ENCODE data around the gene LDAF1.
A peak's percentile ranks its signal among the peaks of the same experiment; 100 is the strongest.
"Not testable (repeated sequence)": the region's sequence is repeated elsewhere in the genome, so short reads cannot be mapped to it uniquely, and the experiment has no call there.

Gene LDAF1

GRCh38 chr16:21158208-21159110 lies at the start of gene LDAF1:
Gene LDAF1 (plus strand): TSS chr16:21158674. CDS start chr16:21161183, 2,509 bp downstream.
- DNase-seq (ENCODE audit: low read depth): peak; percentile 56

GRCh38 chr16:21115551-21115950 lies 42.9 kb upstream of the LDAF1 start:
- DNase-seq (ENCODE audit: low read depth): not testable (repeated sequence)

- no peak for DNase-seq (ENCODE audit: low read depth)
These were observed 42.3 kb upstream of the LDAF1 start for GRCh38 chr16:21116148-21116693.

- no peak for DNase-seq (ENCODE audit: low read depth)
These were observed 40.9 kb upstream of the LDAF1 start for GRCh38 chr16:21117567-21117966.

GRCh38 chr16:21120976-21121520 lies 37.4 kb upstream of the LDAF1 start:
- DNase-seq (ENCODE audit: low read depth): no peak

GRCh38 chr16:21125191-21125590 lies 33.3 kb upstream of the LDAF1 start:
- DNase-seq (ENCODE audit: low read depth): no peak

- no peak for DNase-seq (ENCODE audit: low read depth)
These were observed 32.0 kb upstream of the LDAF1 start for GRCh38 chr16:21126518-21126917.

GRCh38 chr16:21128991-21129390 lies 29.5 kb upstream of the LDAF1 start:
- DNase-seq (ENCODE audit: low read depth): no peak

GRCh38 chr16:21130811-21131210 lies 27.7 kb upstream of the LDAF1 start:
- no peak for DNase-seq (ENCODE audit: low read depth)

- no peak for DNase-seq (ENCODE audit: low read depth)
These were observed 24.4 kb upstream of the LDAF1 start for GRCh38 chr16:21134053-21134452.

- no peak for DNase-seq (ENCODE audit: low read depth)
These were observed 12.7 kb upstream of the LDAF1 start for GRCh38 chr16:21145738-21146137.

- no peak for DNase-seq (ENCODE audit: low read depth)
These were observed 8.0 kb upstream of the LDAF1 start, which contains the start of gene DNAH3 for GRCh38 chr16:21150375-21151001. Gene DNAH3 (minus strand): TSS chr16:21150846. CDS start chr16:21150319, 527 bp downstream.

- DNase-seq (ENCODE audit: low read depth): not testable (repeated sequence)
These were observed 6.1 kb upstream of the LDAF1 start for GRCh38 chr16:21152160-21153030.

GRCh38 chr16:21153124-21153729 lies 5.2 kb upstream of the LDAF1 start:
- DNase-seq (ENCODE audit: low read depth): not testable (repeated sequence)

GRCh38 chr16:21156011-21156410 lies 2.5 kb upstream of the LDAF1 start:
- DNase-seq (ENCODE audit: low read depth): not testable (repeated sequence)

GRCh38 chr16:21156767-21157467 lies 1.6 kb upstream of the LDAF1 start:
- DNase-seq (ENCODE audit: low read depth): no peak

- no peak for DNase-seq (ENCODE audit: low read depth)
These were observed 842 bp upstream of the LDAF1 start for GRCh38 chr16:21157632-21158031.

- no peak for DNase-seq (ENCODE audit: low read depth)
These were observed 942 bp downstream of the LDAF1 start for GRCh38 chr16:21159281-21159951.

- no peak for DNase-seq (ENCODE audit: low read depth)
These were observed 1.8 kb downstream of the LDAF1 start for GRCh38 chr16:21160276-21160675.

GRCh38 chr16:21161211-21161610 lies 2.7 kb downstream of the LDAF1 start:
- no peak for DNase-seq (ENCODE audit: low read depth)
